Panc1 (cell line): ENCODE results near the gene RANBP3. TPM values are rescaled to one million over a fixed set of nuclear protein-coding genes. Genes with fewer than 3 reads are reported as not detected.

Experiments
- ATAC-seq: fragments of 200-7000 bp; cut with Tn5 transposase; 2 replicates; pipeline ENCODE4 v1.9.1; 2020; ENCODE audit warnings: mild to moderate bottlenecking, moderate library complexity
- BruUV-seq: library from RNA; stranded (reverse); fragments of 400-500 nt; replicated peaks from 2 replicates; lab custom pipeline; 2021; lab: Mats Ljungman, UMichigan
- CTCF ChIA-PET: fragments of 300-600 bp; sonication (Branson Sonifier 250); formaldehyde crosslinking; loops from one replicate; lab custom pipeline; 2022; ENCODE audit warnings: antibody characterized with exemption; lab: Charles Lee
- POLR2A ChIA-PET: fragments of 300-600 bp; sonication (Branson Sonifier 250); formaldehyde crosslinking; loops from one replicate; lab custom pipeline; 2022; ENCODE audit warnings: antibody characterized with exemption; lab: Charles Lee
- DNase-seq: peaks from one replicate; pipeline ENCODE4 v3.0.0-alpha.2; 2010; ENCODE audit warnings: low read depth, low spot score
- H3K27ac ChIP-seq: 2 replicates; pipeline ENCODE4 v1.5.1; 2011; ENCODE audit warnings: mild to moderate bottlenecking, low read length, inconsistent platforms
- H3K27me3 ChIP-seq: fragments of 200-500 bp; sonication (Bioruptor generic); 2 replicates; pipeline ENCODE4 v1.6.0; 2014; ENCODE audit warnings: low read length, inconsistent platforms; ENCODE audit not compliant: control insufficient read depth, insufficient read depth
- H3K36me3 ChIP-seq: fragments of 200-500 bp; sonication (Bioruptor generic); 2 replicates; pipeline ENCODE4 v1.5.1; 2014; ENCODE audit warnings: inconsistent platforms, mild to moderate bottlenecking, low read length, moderate library complexity; ENCODE audit not compliant: control insufficient read depth, insufficient read depth
- H3K4me1 ChIP-seq: 2 replicates; pipeline ENCODE4 v1.5.1; 2011; ENCODE audit warnings: inconsistent platforms, mild to moderate bottlenecking, low read length, moderate library complexity; ENCODE audit not compliant: control insufficient read depth, insufficient read depth
- H3K4me3 ChIP-seq, 2 experiments: 2 replicates each; pipeline ENCODE4 v1.5.1; 2011 to 2012; ENCODE audit warnings: low read depth in 2 of 2, low read length in 2 of 2, mild to moderate bottlenecking in 2 of 2, inconsistent platforms in 1 of 2, moderate library complexity in 1 of 2
- H3K9me3 ChIP-seq: fragments of 200-500 bp; sonication (Bioruptor generic); 2 replicates; pipeline ENCODE4 v1.5.1; 2014; ENCODE audit warnings: low read depth, mild to moderate bottlenecking, inconsistent platforms, low read length, moderate library complexity; ENCODE audit not compliant: control insufficient read depth, insufficient read depth
- CTCF ChIP-seq: fragments of 450-650 bp; IDR thresholded peaks from 2 replicates; pipeline ENCODE4 v1.5.1; 2017; ENCODE audit warnings: mild to moderate bottlenecking
- POLR2AphosphoS5 ChIP-seq: IDR thresholded peaks from 2 replicates; pipeline ENCODE4 v1.6.1; 2012; ENCODE audit warnings: mild to moderate bottlenecking, low read depth, low read length, moderate library complexity
- REST ChIP-seq, 2 experiments: IDR thresholded peaks; 2 replicates each; pipeline ENCODE4 v1.6.1; 2011 to 2012; ENCODE audit warnings: low read depth in 2 of 2, control low read depth in 1 of 2, low read length in 1 of 2, mild to moderate bottlenecking in 1 of 2, moderate library complexity in 1 of 2; ENCODE audit not compliant: insufficient read depth in 1 of 2
- SIN3A ChIP-seq: IDR thresholded peaks from 2 replicates; pipeline ENCODE4 v1.6.1; 2012; ENCODE audit warnings: low read depth, mild to moderate bottlenecking, low read length, moderate library complexity, borderline replicate concordance; ENCODE audit not compliant: insufficient read depth
- TCF7L2 ChIP-seq: IDR thresholded peaks from 2 replicates; pipeline ENCODE4 v1.6.1; 2011; ENCODE audit warnings: mild to moderate bottlenecking, low read depth, low read length, inconsistent platforms
- in situ Hi-C: cut with HindIII; loops from 2 replicates; pipeline ENCODE4 v1.10.0; 2016; ENCODE audit warnings: low sequenced_read_pairs, low pct_unique_long_range_greater_than_20kb
- intact Hi-C: fragments of 100-400 bp; cut with micrococcal nuclease; formaldehyde crosslinking; loops from one replicate; pipeline ENCODE4 v1.10.0; 2022; ENCODE audit not compliant: unreplicated experiment
- total RNA-seq: library from RNA; stranded (reverse); gene quantifications from one replicate; pipeline ENCODE4 v1.2.1, GENCODE V29; 2021; ENCODE audit not compliant: unreplicated experiment

RANBP3 gene
- total RNA-seq, 1 experiment from 2014 or later, result 54.6 TPM

DNA sequence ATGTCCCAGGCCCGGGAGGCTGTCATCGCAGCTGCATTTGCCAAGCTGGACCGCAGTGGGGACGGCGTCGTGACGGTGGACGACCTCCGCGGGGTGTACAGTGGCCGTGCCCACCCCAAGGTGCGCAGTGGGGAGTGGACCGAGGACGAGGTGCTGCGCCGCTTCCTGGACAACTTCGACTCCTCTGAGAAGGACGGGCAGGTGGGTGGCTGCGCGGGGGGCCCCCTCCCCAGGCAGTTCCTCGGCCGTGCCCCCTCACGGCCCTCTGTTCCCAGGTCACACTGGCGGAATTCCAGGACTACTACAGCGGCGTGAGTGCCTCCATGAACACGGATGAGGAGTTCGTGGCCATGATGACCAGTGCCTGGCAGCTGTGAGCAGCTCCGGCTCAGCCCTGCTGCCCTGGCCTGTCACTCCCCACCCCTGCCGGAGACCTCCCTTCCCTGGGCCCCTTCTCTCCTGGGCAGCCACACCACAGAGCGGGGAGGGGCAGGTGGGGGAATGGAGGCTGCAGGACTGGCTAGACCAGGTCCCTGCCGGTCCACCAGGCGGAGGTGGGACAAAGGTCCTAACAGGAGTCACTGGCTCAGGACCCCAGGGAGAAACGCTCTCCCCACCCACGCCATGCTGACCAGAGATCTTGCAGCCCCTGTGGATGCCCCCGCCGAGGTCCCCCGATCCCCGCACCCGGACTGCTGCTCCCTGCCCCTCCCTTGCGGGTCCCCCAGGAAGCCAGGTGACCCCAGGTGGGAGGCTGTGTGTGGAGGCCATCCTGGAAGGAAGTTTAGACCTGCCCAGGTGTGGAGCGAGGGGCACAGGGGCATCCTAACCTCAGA, 62.8 kb downstream of the RANBP3 start:
- DNase-seq, result no peak
- in situ Hi-C loops (no loop called here), intact Hi-C loops (no loop called here)
- H3K27ac ChIP-seq, result no peak overlapping the region
- H3K9me3 ChIP-seq, result no peaks in the 10 kb centered on the region
- H3K36me3 ChIP-seq, result no peaks in the 10 kb centered on the region
- H3K4me1 ChIP-seq, result peaks cover 7% of the 10 kb centered on the region
- POLR2A ChIA-PET, result no interaction called here
- no peaks in the 10 kb centered on the region for H3K27me3 ChIP-seq
- CTCF ChIA-PET, result no interaction called here
- no peak for ATAC-seq
- TF ChIP-seq CTCF (no peak), REST (IDR thresholded peaks at IDR 0.05; ENCODE audit: insufficient read depth in 1 of 2, low read depth in 2 of 2, low read length in 1 of 2) (no peak), TCF7L2 (no peak), POLR2AphosphoS5 (no peak), SIN3A (no peak)
- no peak overlapping the region for H3K4me3 ChIP-seq
- no TSS peak for BruUV-seq

GRCh38 chr19:5914358-5914774, 63.6 kb downstream of the RANBP3 start:
- Histone ChIP-seq H3K4me1 (peaks cover 7% of the 10 kb centered on the region), H3K27me3 (no peaks in the 10 kb centered on the region), H3K9me3 (no peaks in the 10 kb centered on the region), H3K36me3 (no peaks in the 10 kb centered on the region), H3K4me3 (no peak overlapping the region), H3K27ac (no peak overlapping the region)
- ATAC-seq, result no peak; the same call in 1 of the 2 replicates
- TF ChIP-seq TCF7L2, result no peak
- no peak for TF ChIP-seq POLR2AphosphoS5
- TF ChIP-seq SIN3A, result no peak
- no peak for TF ChIP-seq REST (IDR thresholded peaks at IDR 0.05; ENCODE audit: insufficient read depth in 1 of 2, low read depth in 2 of 2, low read length in 1 of 2)
- TF ChIP-seq CTCF, result no peak
- intact Hi-C loops (no loop called here), in situ Hi-C loops (no loop called here)
- POLR2A ChIA-PET, result interaction anchor here (0.7 kb wide), 1 partner anchor 1192 kb away, joined by 6 read pairs; no protein-coding TSS in a partner anchor
- BruUV-seq, result no TSS peak
- DNase-seq, result no peak
- CTCF ChIA-PET, result no interaction called here
